DMS 273 (cell line): Measurements from ENCODE around the gene CYP4F22.
"Not testable (repeated sequence)": the region's sequence is repeated elsewhere in the genome, so short reads cannot be mapped to it uniquely, and the experiment has no call there.

ENCODE experiments used
- DNase-seq: peaks from one replicate; lab custom pipeline; 2025; ENCODE audit not compliant: unreplicated experiment; lab: John Stamatoyannopoulos, UW

CYP4F22 gene

GRCh38 chr19:15570420-15570819, 62.1 kb downstream of the CYP4F22 start:
- DNase-seq = no peak

- no peak for DNase-seq
Observed at GRCh38 chr19:15575406-15575805, 67.1 kb downstream of the CYP4F22 start.

GRCh38 chr19:15576526-15577156, 68.3 kb downstream of the CYP4F22 start:
- no peak for DNase-seq

- no peak for DNase-seq
Observed at GRCh38 chr19:15577184-15577771, 69.0 kb downstream of the CYP4F22 start.

- DNase-seq = no peak
Observed at GRCh38 chr19:15583346-15583745, 75.0 kb downstream of the CYP4F22 start.

GRCh38 chr19:15584095-15584494, 75.8 kb downstream of the CYP4F22 start:
- no peak for DNase-seq

GRCh38 chr19:15584541-15585115, 76.3 kb downstream of the CYP4F22 start:
- peak; percentile 88 for DNase-seq

GRCh38 chr19:15587663-15588062, 79.3 kb downstream of the CYP4F22 start:
- DNase-seq = no peak

- DNase-seq = no peak
Observed at GRCh38 chr19:15588265-15588664, 79.9 kb downstream of the CYP4F22 start.

GRCh38 chr19:15589760-15590451, 81.6 kb downstream of the CYP4F22 start:
- DNase-seq = no peak

- DNase-seq = no peak
Observed at GRCh38 chr19:15591796-15592195, 83.5 kb downstream of the CYP4F22 start.

- not testable (repeated sequence) for DNase-seq
Observed at GRCh38 chr19:15592506-15592905, 84.2 kb downstream of the CYP4F22 start.

- DNase-seq = not testable (repeated sequence)
Observed at GRCh38 chr19:15593766-15594165, 85.4 kb downstream of the CYP4F22 start.

- no peak for DNase-seq
Observed at GRCh38 chr19:15595069-15595468, 86.7 kb downstream of the CYP4F22 start.
